Gastrocnemius medialis (tissue), 4 donors: ENCODE results near the gene SPARC.

Experiments used
- POLR2A ChIP-seq, 2 donors: fragments of 450-650 bp; IDR thresholded peaks; one replicate each; pipeline ENCODE4 v1.6.1; 2017; ENCODE audit warnings: antibody characterized with exemption in 2 of 2, mild to moderate bottlenecking in 2 of 2, moderate library complexity in 2 of 2
- TF ChIP-seq, protein P1 (sequence below), 5 experiments: fragments of 450-650 bp in 3 of 5; fragments of 200-600 bp in 2 of 5; sonication (generic) in 2 of 5; IDR thresholded peaks in 4 of 5; conservative IDR thresholded peaks in 1 of 5; 1 replicate in 4 of 5; 2 replicates in 1 of 5; pipeline ENCODE4 v1.5.1; 2016 to 2019; ENCODE audit warnings: antibody characterized with exemption in 5 of 5, mild to moderate bottlenecking in 3 of 5, moderate library complexity in 3 of 5

DNA sequence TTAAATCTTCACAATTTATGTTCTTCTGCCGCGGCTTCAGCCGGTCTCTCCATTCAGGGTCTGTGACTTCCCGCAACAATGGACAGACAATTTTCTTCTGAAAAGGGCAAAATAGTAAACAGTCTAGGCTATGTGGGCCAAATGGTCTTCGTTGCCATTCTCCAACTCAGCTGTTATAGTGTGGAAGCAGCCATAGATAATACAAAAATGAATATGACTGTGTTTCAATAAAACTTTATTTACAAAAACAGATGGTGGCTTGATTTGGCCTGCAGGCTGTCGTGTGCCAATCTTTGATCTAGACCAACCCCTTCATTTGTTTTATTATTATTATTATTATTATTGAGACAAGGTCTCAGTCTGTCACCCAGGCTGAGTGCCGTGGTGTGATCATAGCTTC is 43.7 kb upstream of the SPARC start:
- TF ChIP-seq POLR2A (IDR thresholded peaks at IDR 0.05): no peak
- TF ChIP-seq, protein P1, sequence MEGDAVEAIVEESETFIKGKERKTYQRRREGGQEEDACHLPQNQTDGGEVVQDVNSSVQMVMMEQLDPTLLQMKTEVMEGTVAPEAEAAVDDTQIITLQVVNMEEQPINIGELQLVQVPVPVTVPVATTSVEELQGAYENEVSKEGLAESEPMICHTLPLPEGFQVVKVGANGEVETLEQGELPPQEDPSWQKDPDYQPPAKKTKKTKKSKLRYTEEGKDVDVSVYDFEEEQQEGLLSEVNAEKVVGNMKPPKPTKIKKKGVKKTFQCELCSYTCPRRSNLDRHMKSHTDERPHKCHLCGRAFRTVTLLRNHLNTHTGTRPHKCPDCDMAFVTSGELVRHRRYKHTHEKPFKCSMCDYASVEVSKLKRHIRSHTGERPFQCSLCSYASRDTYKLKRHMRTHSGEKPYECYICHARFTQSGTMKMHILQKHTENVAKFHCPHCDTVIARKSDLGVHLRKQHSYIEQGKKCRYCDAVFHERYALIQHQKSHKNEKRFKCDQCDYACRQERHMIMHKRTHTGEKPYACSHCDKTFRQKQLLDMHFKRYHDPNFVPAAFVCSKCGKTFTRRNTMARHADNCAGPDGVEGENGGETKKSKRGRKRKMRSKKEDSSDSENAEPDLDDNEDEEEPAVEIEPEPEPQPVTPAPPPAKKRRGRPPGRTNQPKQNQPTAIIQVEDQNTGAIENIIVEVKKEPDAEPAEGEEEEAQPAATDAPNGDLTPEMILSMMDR (IDR thresholded peaks at IDR 0.05 in 4 of 5, conservative IDR thresholded peaks at IDR 0.05 in 1 of 5): no peak
